ENCODE measurements around the gene CYB5D1.

DNA sequence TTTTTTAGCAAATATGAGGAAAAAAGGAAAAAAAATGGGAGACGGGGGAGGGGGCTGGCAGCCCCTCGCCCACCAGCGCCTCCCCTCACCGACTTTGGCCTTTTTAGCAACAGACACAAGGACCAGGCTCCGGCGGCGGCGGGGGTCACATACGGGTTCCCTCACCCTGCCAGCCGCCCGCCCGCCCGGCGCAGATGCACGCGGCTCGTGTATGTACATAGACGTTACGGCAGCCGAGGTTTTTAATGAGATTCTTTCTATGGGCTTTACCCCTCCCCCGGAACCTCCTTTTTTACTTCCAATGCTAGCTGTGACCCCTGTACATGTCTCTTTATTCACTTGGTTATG is 4.1 kb upstream of the CYB5D1 start:
- TF ChIP-seq, protein P1, sequence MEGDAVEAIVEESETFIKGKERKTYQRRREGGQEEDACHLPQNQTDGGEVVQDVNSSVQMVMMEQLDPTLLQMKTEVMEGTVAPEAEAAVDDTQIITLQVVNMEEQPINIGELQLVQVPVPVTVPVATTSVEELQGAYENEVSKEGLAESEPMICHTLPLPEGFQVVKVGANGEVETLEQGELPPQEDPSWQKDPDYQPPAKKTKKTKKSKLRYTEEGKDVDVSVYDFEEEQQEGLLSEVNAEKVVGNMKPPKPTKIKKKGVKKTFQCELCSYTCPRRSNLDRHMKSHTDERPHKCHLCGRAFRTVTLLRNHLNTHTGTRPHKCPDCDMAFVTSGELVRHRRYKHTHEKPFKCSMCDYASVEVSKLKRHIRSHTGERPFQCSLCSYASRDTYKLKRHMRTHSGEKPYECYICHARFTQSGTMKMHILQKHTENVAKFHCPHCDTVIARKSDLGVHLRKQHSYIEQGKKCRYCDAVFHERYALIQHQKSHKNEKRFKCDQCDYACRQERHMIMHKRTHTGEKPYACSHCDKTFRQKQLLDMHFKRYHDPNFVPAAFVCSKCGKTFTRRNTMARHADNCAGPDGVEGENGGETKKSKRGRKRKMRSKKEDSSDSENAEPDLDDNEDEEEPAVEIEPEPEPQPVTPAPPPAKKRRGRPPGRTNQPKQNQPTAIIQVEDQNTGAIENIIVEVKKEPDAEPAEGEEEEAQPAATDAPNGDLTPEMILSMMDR (IDR thresholded peaks at IDR 0.05) = no peak
- TF ChIP-seq ZFX (IDR thresholded peaks at IDR 0.05; ENCODE audit: borderline replicate concordance) = no peak

All from 22Rv1 (cell line).